GM18867 (cell line): ENCODE results near the gene ING1.

Experiments
- ATAC-seq: cut with Tn5 transposase; IDR thresholded peaks from one replicate; pipeline ENCODE4 v1.9.1; 2021; ENCODE audit warnings: mild to moderate bottlenecking, moderate library complexity; ENCODE audit not compliant: unreplicated experiment

Gene ING1

GRCh38 chr13:110769097-110769496, 55.6 kb downstream of the ING1 start:
- no peak for ATAC-seq

- ATAC-seq = no peak
Measured at GRCh38 chr13:110770678-110771077, 57.2 kb downstream of the ING1 start.

GRCh38 chr13:110771194-110771593, 57.7 kb downstream of the ING1 start:
- no peak for ATAC-seq

- ATAC-seq = no peak
Measured at GRCh38 chr13:110772091-110772984, 58.8 kb downstream of the ING1 start.
